GM18508 (cell line): Measurements from ENCODE around the gene TMEM91.
"Not testable (repeated sequence)": the region's sequence is repeated elsewhere in the genome, so short reads cannot be mapped to it uniquely, and the experiment has no call there.

ENCODE experiments used
- ATAC-seq: cut with Tn5 transposase; IDR thresholded peaks from one replicate; pipeline ENCODE4 v1.9.1; 2021; ENCODE audit warnings: moderate number of reproducible peaks; ENCODE audit not compliant: insufficient read depth, unreplicated experiment

Gene TMEM91

DNA sequence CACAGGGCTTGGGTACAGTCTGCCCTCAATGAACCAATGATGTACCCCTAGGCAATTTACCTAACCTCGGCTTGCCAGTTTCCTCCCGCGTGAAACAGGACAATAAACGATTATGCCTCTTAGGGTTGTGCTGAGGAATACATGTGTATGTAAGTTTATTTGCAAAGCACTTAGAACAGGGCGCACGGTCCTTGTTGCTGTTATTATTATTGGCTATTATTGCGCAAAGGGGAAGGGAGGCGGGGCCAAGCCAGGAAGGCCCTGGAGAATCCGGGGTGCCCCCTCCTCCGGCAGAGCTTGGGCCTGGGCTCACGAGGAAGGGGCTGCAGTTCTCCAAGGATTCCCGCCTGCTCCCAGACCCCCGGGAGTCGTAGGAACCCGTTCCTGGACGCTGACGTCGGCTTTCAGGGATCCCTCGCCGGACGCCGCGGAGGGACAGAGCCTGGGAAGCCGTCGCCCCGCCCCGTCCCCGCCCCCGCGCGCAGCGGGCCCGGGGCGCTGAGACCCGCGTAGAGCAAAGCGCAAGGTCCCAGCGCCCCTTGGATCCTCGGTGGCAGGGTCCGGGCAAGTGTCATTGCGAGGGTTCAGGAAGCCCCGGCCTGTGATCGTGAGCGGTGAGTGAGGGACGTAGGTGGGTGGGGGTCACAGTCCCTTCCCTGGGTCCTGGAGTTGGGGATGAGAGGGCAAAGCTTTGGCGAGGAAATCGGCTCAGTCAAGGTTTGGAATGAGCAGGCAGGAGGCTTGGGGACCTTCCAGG lies at the start of gene TMEM91:
Gene TMEM91 (plus strand): TSS at position 293 of the 757 bp plus-strand sequence. CDS start 1,777 bp downstream, outside the sequence.
- ATAC-seq = no peak

DNA sequence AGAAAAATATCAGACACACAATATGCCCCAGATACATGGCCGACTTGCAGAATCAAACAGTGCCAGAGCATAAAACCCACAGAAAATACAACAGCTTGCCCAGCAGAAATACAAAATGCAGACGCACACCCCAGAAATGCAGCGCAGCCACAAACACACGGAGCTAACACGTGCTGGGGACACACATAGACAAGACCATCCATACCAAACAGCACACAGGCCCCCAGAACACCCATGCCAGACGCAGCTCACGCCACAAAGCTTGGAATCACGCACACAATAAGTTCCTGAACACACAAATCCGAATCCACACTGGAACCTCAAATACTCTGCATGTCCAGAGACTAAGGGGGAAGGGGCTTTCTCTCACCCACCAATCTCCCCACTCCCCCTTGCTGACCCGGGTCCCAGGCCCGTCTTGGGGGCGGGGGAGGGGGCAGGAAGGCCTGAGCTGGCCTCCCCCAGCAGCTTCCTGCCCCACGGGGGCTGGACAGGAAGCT lies 49.2 kb upstream of the TMEM91 start:
- no peak for ATAC-seq

DNA sequence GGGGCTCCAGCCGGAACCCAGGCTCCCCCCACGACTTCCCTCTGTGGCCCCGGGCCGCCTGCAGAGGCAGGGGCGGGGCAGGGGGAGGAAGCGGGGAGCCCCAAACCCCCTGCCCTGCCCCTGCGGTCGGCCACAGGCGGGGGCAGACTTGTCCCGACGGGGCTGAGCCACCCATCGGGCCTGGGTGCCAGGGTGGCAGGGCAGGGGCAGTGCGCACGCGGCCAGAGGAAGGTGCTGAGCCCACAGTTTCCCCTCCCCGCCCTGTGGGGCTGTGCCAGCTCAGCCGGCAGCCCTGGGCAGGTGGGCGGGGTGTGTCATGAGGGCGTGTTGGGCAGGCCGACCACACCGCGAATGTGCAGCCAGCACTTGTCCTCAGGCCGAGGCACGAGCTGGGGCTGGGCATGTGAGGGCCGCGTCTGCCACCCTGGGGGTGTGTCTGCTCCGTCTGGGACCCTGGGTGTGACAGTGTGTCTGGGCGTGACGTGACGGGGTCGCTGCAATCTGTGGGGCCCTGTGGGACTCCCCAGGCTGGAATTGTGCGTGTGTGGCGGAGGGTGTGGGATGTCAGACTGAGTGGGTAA lies 48.7 kb upstream of the TMEM91 start:
- ATAC-seq = no peak

DNA sequence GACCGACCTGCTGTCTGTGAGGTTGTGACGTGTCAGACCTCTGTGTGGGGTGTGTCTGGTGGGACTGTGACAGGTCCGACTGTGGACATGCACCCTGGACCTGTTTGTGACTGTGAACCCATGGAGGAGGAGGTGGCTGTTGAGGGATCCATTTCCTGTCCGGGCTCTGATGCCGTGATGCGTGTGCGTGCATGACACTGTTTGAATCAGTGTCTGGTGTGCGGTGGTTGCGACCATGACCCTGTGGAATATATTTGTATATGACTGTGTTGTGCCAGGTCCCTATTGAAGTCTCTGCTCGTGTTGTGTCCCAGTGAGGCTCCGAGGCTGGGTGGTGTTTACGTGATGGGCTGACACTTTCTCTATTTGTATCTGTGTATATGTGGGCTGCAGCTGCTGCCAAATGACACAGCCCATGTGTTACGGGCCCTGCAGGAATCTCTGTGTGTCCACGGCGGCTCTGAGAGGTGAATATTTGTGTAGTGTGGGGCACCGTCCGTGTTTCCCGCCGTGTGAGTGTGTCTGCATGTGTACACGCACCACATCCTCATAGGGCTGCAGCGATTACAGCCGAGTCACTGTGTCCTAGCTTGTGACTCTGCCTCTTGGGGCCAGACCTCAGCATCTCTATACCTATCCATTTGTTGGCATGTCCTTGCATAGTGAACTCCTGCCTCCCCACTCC lies 48.0 kb upstream of the TMEM91 start:
- ATAC-seq = no peak

DNA sequence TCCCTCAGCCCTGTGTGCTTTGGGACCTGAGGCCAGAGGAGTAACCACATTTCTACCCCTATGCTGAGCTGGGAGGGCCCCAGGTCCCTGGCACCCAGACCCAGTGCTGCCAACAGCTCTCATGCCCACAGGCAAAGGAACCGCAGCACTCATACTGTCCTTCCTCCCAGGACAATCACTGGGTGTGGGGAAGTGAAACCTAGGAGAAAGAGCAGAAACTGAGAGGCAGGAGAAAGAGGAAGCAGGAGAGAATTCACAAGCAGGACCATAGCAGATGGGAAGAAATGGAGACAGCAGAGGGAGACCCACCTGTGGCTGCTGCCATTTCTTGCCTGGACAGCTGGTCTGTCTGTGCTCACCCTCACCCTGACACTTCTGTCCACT lies 47.5 kb upstream of the TMEM91 start:
- no peak for ATAC-seq

DNA sequence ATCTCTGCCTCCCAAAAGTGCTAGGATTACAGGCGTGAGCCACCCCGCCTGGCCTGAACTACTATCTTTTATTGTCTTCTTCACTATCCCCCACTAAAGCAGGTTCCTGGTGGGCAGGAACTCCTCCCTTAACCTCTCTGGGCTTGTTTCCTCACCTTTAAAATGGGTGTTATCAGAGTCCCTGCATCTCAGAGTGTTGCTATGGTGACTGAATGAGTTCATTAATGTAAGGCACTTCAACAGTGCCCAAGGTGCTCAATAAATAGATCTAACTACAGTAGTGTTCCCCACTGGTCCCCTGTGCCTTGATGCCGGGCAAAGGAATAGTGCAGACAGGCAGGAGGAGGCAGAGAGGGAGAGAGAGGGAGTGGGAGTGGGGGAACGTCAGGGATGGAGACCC lies 45.9 kb upstream of the TMEM91 start:
- no peak for ATAC-seq

DNA sequence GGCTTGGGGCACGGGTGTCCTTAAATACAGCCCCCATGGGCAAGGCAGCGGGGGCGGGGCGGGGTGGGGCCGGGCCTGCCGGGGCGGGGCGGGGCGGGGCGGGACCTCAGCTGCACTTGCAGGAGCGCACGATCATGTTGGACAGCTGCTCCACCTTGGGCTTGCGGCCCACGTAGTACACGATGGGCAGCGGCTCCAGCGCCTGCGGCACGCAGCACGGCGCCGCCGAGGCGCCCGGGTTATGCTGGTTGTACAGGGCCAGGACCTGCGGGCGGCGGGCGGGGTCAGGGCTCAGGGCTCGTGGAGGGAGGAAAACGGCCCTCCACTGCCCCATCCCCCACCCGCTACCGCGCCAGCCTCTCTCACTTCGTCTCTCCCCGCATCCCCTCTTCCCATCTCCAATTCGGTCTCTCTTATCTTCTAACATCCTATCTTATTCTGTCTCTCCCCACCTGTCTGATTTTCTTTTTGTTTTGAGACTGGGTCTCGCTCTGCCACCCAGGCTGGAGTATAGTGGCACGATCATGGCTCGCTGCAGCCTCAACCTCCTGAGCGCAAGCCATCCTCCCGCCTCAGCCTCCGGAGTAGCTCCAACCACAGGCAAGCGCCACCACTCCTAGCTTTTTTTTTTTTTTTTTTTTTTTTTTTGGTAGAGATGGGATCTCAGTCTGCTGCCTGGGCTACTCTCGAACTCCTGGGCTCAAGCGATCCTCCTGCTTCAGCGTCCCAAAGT lies 45.2 kb upstream of the TMEM91 start:
- no peak for ATAC-seq

DNA sequence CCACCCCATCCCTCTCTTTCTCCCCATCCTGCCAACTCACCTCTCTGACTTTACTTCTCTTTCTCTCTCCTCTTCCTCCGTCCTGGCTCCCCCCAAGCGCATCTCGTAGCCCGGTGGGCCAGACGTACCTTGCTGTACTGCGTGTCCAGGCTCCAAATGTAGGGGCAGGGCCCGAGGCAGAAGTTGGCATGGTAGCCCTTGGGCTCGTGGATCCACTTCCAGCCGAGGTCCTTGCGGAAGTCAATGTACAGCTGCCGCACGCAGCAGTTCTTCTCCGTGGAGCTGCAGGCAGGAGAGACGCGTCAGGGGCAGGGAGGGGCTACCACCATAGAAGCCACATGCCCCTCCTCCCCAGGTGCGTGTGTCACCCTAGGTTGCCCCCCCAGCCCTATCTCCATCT lies 44.3 kb upstream of the TMEM91 start:
- no peak for ATAC-seq

DNA sequence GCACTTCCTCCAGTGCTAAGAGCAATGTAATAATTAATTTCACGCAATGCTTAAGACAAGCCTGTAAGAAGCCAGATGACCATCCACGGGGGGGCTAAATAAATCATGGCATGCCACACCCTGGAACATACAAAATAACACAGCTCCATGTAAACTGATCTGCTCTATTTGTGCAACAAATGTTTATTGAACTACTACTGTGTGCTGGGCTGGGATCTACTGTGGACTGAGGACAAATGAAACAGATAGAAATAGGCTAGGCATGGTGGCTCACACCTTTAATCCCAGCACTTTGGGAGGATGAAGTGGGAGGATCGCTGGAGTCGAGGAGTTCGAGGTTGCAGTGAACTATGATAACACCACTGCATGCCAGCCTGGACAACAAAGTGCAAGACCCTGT lies 43.9 kb upstream of the TMEM91 start:
- no peak for ATAC-seq

DNA sequence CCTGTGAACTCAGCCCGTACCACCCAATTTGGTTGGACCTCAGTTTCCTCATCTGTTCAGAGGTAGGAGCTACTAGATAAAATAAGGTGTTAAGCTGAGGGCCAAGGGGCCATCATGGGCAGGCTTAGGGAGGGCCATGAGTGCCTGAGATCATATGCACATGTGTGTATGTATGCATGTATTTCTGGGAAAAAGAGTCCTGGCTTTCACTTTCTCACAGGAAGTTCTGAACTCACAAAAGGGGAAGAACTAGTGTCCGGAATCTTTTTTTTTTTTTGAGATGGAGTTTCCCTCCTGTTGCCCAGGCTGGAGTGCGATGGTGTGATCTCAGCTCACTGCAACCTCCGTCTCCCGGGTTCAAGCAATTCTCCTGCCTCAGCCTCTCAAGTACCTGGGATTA lies 41.5 kb upstream of the TMEM91 start:
- no peak for ATAC-seq

DNA sequence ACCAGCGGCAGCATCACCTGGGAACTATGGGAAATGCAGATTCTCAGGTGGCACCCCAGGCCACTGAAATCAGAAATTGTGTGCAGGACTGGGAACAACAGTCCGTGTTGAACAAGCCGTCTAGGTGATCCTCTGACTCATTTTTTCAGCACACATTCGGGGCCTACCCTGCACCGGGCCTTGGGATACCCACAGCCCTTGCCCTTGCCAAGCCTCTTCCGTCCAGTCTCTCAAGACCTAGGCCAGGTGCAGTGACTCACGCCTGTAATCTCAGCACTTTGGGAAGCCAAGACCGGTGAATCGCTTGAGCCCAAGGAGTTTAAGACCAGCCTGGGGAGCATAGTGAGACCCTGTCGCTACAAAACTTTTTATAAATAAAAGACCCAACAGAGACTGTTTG lies 40.9 kb upstream of the TMEM91 start:
- no peak for ATAC-seq

DNA sequence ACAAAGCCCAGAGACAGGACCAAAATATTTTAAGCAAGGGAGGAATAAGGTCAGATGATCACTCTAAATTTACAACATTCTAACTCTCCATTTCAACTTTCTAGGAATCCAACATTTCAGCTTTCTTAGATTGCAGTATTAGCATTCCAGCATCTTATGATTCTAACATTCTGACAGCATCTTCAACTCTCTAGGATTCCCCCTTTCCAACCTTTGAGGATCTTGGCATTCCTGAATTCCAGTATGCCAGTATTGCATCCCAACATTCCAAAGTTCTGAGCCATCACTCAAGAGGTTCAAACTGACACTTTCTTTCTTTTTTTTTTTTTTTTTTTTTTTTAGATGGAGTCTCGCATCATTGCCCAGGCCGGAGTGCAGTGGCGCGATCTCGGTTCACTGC lies 36.4 kb upstream of the TMEM91 start:
- ATAC-seq = no peak

DNA sequence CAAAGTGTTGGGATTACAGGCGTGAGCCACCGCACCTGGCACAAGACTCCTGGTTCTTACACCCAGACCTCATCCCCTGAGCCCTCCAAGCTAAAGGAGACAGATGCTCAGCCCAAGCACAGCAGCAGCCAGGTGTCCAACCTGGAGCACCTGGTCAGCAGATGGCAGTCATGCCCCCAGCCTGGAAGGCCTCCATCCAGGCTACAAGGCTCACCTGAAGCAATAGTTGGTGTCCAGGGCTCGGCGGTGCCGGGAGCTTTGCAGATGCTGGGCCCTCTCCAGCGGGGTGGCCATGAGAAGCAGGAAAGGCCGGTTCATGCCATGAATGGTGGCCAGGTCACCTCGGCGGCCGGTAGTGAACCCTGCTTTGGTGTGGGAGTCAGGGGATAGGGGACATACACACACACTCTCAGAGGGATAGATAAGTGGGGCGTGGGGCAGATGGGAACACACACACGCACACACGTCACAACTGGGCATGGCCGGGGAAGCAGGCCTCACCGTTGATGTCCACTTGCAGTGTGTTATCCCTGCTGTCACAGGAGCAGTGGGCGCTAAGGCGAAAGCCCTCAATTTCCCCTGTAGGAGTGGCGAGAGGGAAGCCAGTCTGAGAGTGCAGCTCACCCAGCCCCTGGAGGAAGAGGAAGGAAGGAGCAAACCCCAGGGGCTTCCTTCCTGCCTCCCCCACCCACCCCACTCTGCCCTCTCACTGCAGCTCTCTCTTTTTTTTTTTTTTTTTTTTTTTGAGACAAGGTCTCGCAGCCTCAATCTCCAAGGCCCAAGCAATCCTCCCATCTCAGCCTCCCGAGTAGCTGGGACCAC lies 34.5 kb upstream of the TMEM91 start:
- no peak for ATAC-seq

DNA sequence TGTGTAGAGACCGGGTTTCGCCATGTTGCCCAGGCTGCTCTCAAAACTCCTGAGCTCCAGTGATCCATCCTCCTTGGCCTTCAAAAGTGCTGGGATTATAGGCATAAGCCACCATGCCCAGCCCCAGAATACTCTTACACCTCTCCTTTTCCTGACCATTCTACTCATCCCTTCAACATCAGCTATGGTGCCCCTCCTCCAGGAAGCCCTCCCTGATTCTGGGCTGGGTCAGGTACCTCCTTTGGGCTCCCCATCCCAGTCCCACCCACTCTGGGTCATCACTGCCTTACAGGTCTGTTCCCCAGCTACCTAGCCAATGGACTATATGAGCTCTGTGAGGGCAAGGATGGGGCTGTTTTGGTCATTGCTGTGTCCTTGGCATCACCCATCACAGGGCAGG lies 32.2 kb upstream of the TMEM91 start:
- no peak for ATAC-seq

DNA sequence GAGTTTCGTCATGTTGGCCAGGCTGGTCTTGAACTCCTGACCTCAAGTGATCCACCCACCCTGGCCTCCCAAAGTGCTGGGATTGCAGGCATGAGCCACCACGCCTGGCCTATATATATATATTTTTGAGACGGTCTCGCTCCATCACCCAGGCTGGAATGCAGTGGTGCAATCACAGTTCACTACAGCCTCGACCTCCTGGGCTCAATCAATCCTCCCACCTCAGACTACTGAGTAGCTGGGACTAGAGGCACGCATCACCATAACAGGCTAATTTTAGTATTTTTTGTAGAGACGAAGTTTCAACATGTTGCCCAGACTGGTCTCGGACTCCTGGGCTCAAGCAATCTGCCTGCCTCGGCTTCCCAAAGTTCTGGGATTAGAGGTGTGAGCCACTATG lies 29.4 kb upstream of the TMEM91 start:
- not testable (repeated sequence) for ATAC-seq

DNA sequence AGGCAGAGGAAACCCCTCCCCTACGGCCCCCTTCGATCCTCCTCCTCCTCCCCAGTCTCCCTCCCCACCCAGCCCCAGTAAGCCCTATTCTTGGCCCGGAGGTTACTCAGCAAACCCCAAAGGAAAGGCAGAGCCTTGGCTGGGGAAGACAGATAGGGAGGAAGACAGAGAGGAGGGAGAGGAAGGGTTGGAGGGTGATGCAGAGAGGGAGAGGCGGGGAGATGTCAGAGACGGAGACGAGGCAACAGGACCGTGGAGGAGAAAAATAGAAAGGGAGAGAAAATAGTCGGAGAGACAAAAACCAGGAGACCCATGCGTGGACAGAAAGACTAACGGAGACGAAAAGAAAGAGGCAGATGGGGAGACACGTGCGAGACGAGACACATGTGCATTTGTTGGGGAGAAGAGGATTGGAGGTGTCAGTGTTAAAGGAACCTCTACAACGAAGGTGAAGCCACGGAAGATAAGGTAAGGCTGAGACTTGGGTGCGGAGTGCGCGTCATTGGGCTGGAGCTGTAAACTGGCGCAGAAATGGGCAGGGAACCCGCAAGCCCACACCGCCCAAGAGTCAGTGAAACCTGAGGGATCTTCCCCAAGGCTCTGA lies 25.5 kb upstream of the TMEM91 start:
- no peak for ATAC-seq

DNA sequence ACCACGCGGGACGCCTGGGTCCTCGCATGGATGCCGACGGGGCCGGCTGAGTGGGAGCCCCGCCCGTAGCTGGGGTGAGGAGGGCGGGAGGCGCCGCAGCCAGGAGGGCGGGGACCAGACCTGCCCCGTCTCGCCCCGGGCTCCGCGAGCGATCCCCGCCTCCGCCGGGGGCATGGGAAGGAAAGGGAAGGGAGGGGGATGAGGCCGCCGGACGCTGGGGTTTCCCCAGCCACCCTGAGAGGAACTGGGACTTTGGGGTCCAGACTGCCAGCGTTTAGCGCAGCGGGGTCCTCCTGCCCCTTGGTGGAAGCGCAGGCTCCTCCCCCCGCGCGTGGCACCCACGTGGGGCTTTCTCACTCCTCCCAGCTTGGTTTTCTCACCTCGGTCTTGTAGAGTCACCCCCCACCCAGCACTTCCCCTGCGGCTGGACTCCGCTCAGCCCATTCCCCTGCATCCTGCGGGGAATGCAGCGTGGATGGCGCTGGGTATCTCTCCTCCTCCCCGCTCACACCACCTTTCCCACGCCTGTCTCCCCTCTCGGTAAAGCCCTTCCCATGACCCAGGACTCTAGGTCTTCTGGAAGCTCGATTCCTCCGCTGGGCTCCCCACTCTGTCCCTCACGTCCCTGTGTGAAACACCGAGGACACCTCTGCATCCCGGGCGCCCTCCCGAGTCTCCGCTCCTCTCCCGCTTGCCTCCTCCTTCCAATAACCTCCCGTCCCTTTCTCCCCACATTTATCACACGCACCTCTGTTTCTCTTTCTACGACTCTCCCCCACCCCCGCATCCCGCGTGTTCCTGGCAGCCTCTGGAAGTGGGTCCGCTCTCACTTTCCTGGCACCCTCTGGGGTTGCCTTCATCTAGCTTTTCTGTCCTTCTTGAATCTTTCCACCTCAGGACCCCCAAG lies 24.7 kb upstream of the TMEM91 start:
- ATAC-seq = no peak

DNA sequence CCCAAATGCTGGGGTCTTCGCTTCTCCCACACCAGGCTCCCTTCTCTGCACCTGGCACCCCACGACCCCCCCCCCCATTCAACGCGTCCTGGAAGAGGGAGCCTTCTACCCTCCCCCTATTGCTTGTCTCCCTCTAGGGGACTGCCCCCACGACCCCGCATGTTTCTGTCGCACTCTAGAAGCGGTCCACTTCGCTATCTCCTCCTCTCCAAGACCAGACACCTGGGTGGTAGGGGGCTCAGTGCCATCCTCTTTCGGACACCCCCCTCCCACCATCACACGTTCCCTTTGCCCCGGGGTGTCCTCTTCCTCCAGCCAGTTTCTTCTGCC lies 24.1 kb upstream of the TMEM91 start:
- no peak for ATAC-seq
